CD14-positive monocyte (primary cell): ENCODE measurements around the gene ATXN1. TPM values are rescaled to one million over a fixed set of nuclear protein-coding genes. Genes with fewer than 3 reads are reported as not detected.

ENCODE experiments used
- DNase-seq, 3 donors: peaks; one replicate each; pipeline ENCODE4 v3.0.0-alpha.2; 2011 to 2022
- H2AFZ ChIP-seq: 2 replicates; pipeline ENCODE4 v1.6.0; 2012; ENCODE audit warnings: mild to moderate bottlenecking, low read depth, low read length, inconsistent platforms; ENCODE audit not compliant: insufficient read depth, poor library complexity, severe bottlenecking
- H3K27ac ChIP-seq, 2 donors: 1 replicate in 1 of 2; 2 replicates in 1 of 2; pipeline ENCODE4 v1.5.1; 2012 to 2013; ENCODE audit warnings: low read length in 2 of 2, control low read depth in 1 of 2, inconsistent platforms in 1 of 2, low read depth in 1 of 2, mild to moderate bottlenecking in 1 of 2
- H3K27me3 ChIP-seq, 2 donors: one replicate each; pipeline versions ENCODE4 v1.6.0 to v1.6.1; 2011 to 2013; ENCODE audit warnings: low read length in 2 of 2; ENCODE audit not compliant: control insufficient read depth in 2 of 2, insufficient read depth in 2 of 2
- H3K36me3 ChIP-seq, 2 donors: replicated peaks in 1 of 2; 1 replicate in 1 of 2; 2 replicates in 1 of 2; pipeline versions ENCODE4 v1.5.1 to v1.6.1; 2012 to 2013; ENCODE audit warnings: low read length in 2 of 2, control low read depth in 1 of 2, inconsistent platforms in 1 of 2, mild to moderate bottlenecking in 1 of 2; ENCODE audit not compliant: insufficient read depth in 2 of 2, control insufficient read depth in 1 of 2
- H3K4me1 ChIP-seq, 2 donors: 1 replicate in 1 of 2; 2 replicates in 1 of 2; pipeline versions ENCODE4 v1.5.1 to v1.6.1; 2012 to 2013; ENCODE audit warnings: low read length in 2 of 2, control low read depth in 1 of 2, inconsistent platforms in 1 of 2, mild to moderate bottlenecking in 1 of 2, moderate library complexity in 1 of 2; ENCODE audit not compliant: insufficient read depth in 2 of 2, control insufficient read depth in 1 of 2
- H3K4me2 ChIP-seq: replicated peaks from 2 replicates; pipeline ENCODE3; 2012; ENCODE audit warnings: low read length, moderate library complexity, mild to moderate bottlenecking; ENCODE audit not compliant: poor library complexity, severe bottlenecking; ENCODE audit errors: extremely low read depth
- H3K4me3 ChIP-seq, 3 experiments: fragments of 200-600 bp in 1 of 3; sonication (generic) in 1 of 3; replicated peaks in 1 of 3; 1 replicate in 2 of 3; 2 replicates in 1 of 3; pipeline ENCODE4 v1.5.1; 2011 to 2013; ENCODE audit warnings: low read length in 3 of 3, mild to moderate bottlenecking in 3 of 3, control low read depth in 2 of 3, low read depth in 2 of 3, inconsistent platforms in 1 of 3, moderate library complexity in 1 of 3
- H3K79me2 ChIP-seq: 2 replicates; pipeline ENCODE4 v1.6.0; 2012; ENCODE audit warnings: mild to moderate bottlenecking, control low read depth, inconsistent platforms, low read length, moderate library complexity; ENCODE audit not compliant: insufficient read depth
- H3K9ac ChIP-seq: 2 replicates; pipeline ENCODE4 v1.6.0; 2017; ENCODE audit warnings: low read length, mild to moderate bottlenecking; ENCODE audit not compliant: insufficient read depth, poor library complexity, severe bottlenecking
- H3K9me3 ChIP-seq, 2 donors: replicated peaks in 1 of 2; 1 replicate in 1 of 2; 2 replicates in 1 of 2; pipeline versions ENCODE4 v1.5.1 to v1.6.1; 2012 to 2013; ENCODE audit warnings: low read length in 2 of 2, control low read depth in 1 of 2; ENCODE audit not compliant: control insufficient read depth in 1 of 2, insufficient read depth in 1 of 2
- H4K20me1 ChIP-seq: 2 replicates; pipeline ENCODE4 v1.6.0; 2012; ENCODE audit warnings: mild to moderate bottlenecking, low read length, control low read depth, moderate library complexity; ENCODE audit not compliant: insufficient read depth
- H3K27ac Mint-ChIP-seq, 7 donors: one replicate each; pipeline ENCODE4 v1.8.0; 2020; ENCODE audit warnings: mild to moderate bottlenecking in 7 of 7, mixed read lengths in 7 of 7, moderate library complexity in 6 of 7, inconsistent platforms in 2 of 7
- H3K27me3 Mint-ChIP-seq, 3 donors: one replicate each; pipeline ENCODE4 v1.8.0; 2021 to 2022; ENCODE audit warnings: low read depth in 3 of 3, mild to moderate bottlenecking in 3 of 3, mixed read lengths in 3 of 3, moderate library complexity in 3 of 3, inconsistent platforms in 1 of 3
- H3K36me3 Mint-ChIP-seq, 2 donors: one replicate each; pipeline ENCODE4 v1.8.0; 2020; ENCODE audit warnings: mixed read lengths in 2 of 2, inconsistent platforms in 1 of 2, mild to moderate bottlenecking in 1 of 2
- H3K4me1 Mint-ChIP-seq: one replicate; pipeline ENCODE4 v1.8.0; 2020; ENCODE audit warnings: mild to moderate bottlenecking, mixed read lengths
- H3K4me3 Mint-ChIP-seq, 2 donors: one replicate each; pipeline ENCODE4 v1.8.0; 2020; ENCODE audit warnings: mild to moderate bottlenecking in 2 of 2, mixed read lengths in 2 of 2, moderate library complexity in 1 of 2
- H3K9me3 Mint-ChIP-seq, 7 donors: one replicate each; pipeline ENCODE4 v1.8.0; 2020 to 2022; ENCODE audit warnings: mixed read lengths in 7 of 7, mild to moderate bottlenecking in 6 of 7, moderate library complexity in 6 of 7, inconsistent platforms in 2 of 7
- CTCF ChIP-seq: fragments of 200-600 bp; IDR thresholded peaks from one replicate; pipeline ENCODE4 v1.8.0; 2022; ENCODE audit warnings: antibody characterized with exemption, mild to moderate bottlenecking
- WGBS: methylation state at CpG from one replicate; pipeline ENCODE4 v1.1.5; 2013; ENCODE audit warnings: missing lambda C conversion rate; ENCODE audit not compliant: insufficient coverage; 5-methylcytosine and 5-hydroxymethylcytosine counted together
- intact Hi-C, 2 donors: fragments of 100-400 bp; cut with micrococcal nuclease; formaldehyde crosslinking; loops; one replicate each; pipeline versions ENCODE4 v1.15.0 to v1.15.1; 2023
- polyA plus RNA-seq, 3 donors: library from polyadenylated mRNA; depleted of rRNA in 1 of 3; unstranded in 2 of 3; stranded (reverse) in 1 of 3; fragments of 300-500 nt in 2 of 3; fragments of >200 nt in 1 of 3; fragmentation: Illumina TruSeq in 2 of 3; gene quantifications; 1 replicate in 2 of 3; 2 replicates in 1 of 3; pipeline ENCODE4 v1.2.3, GENCODE V29; 2012 to 2021

The ATXN1 gene
- polyA plus RNA-seq, 3 donors = 8.8 to 19.1 (median 10.9) TPM

GRCh38 chr6:16807956-16808355 lies 46.7 kb upstream of the ATXN1 start:
- Mint-ChIP-seq H3K27me3 (peaks cover 0 to 2% (median 0%) of the 10 kb centered on the region in 3 donors), H3K4me3 (no peak overlapping the region), H3K9me3 (peaks cover 20 to 44% (median 35%) of the 10 kb centered on the region in 7 donors), H3K36me3 (peaks cover 4 to 13% of the 10 kb centered on the region in 2 donors), H3K27ac (no peak overlapping the region), H3K4me1 (peaks cover 24% of the 10 kb centered on the region)
- H3K9me3 ChIP-seq = peaks cover 15 to 17% of the 10 kb centered on the region in 2 donors
- H4K20me1 ChIP-seq = no peaks in the 10 kb centered on the region
- H2AFZ ChIP-seq = no peak overlapping the region
- H3K79me2 ChIP-seq = no peaks in the 10 kb centered on the region
- no peaks in the 10 kb centered on the region for H3K36me3 ChIP-seq
- WGBS = no CpG with 5 or more reads among the region's 6 CpGs
- H3K27me3 ChIP-seq = no peaks in the 10 kb centered on the region
- H3K27ac ChIP-seq = no peak overlapping the region
- no peak for DNase-seq
- H3K9ac ChIP-seq = no peak overlapping the region
- H3K4me2 ChIP-seq = no peak overlapping the region
- peaks cover 19 to 20% of the 10 kb centered on the region in 2 donors for H3K4me1 ChIP-seq
- intact Hi-C loops = no loop called here
- H3K4me3 ChIP-seq = no peak overlapping the region
- no peak for TF ChIP-seq CTCF

GRCh38 chr6:16806363-16806762 lies 45.1 kb upstream of the ATXN1 start:
- no peak overlapping the region for H3K4me3 ChIP-seq
- peaks cover 1 to 3% of the 10 kb centered on the region in 2 donors for H3K9me3 ChIP-seq
- H2AFZ ChIP-seq = no peak overlapping the region
- H3K27me3 ChIP-seq = no peaks in the 10 kb centered on the region
- no peaks in the 10 kb centered on the region for H3K36me3 ChIP-seq
- intact Hi-C loops = no loop called here
- H3K79me2 ChIP-seq = no peaks in the 10 kb centered on the region
- H3K4me1 ChIP-seq = peaks cover 22 to 23% of the 10 kb centered on the region in 2 donors
- Mint-ChIP-seq H3K27me3 (peaks cover 0 to 4% (median 0%) of the 10 kb centered on the region in 3 donors), H3K4me3 (no peak overlapping the region), H3K4me1 (peaks cover 24% of the 10 kb centered on the region), H3K27ac (no peak overlapping the region), H3K9me3 (peaks cover 4 to 28% (median 19%) of the 10 kb centered on the region in 7 donors), H3K36me3 (peaks cover 2 to 7% of the 10 kb centered on the region in 2 donors)
- WGBS = no CpG with 5 or more reads among the region's 2 CpGs
- no peak overlapping the region for H3K4me2 ChIP-seq
- H3K9ac ChIP-seq = no peak overlapping the region
- no peak for DNase-seq
- no peak overlapping the region for H3K27ac ChIP-seq
- no peaks in the 10 kb centered on the region for H4K20me1 ChIP-seq
- TF ChIP-seq CTCF = no peak
